Activated gamma-delta T cell treated with Interleukin-2 at 50 U/mL for 16 hours (primary cell): ENCODE data around the gene TEDC2.
"Not testable (repeated sequence)": the region's sequence is repeated elsewhere in the genome, so short reads cannot be mapped to it uniquely, and the experiment has no call there.

Experiments
- DNase-seq: peaks from one replicate; pipeline ENCODE4 v3.0.0-alpha.2; 2020

TEDC2 gene

GRCh38 chr16:2439598-2439997 lies 20.3 kb upstream of the TEDC2 start:
- DNase-seq, result no peak

DNA sequence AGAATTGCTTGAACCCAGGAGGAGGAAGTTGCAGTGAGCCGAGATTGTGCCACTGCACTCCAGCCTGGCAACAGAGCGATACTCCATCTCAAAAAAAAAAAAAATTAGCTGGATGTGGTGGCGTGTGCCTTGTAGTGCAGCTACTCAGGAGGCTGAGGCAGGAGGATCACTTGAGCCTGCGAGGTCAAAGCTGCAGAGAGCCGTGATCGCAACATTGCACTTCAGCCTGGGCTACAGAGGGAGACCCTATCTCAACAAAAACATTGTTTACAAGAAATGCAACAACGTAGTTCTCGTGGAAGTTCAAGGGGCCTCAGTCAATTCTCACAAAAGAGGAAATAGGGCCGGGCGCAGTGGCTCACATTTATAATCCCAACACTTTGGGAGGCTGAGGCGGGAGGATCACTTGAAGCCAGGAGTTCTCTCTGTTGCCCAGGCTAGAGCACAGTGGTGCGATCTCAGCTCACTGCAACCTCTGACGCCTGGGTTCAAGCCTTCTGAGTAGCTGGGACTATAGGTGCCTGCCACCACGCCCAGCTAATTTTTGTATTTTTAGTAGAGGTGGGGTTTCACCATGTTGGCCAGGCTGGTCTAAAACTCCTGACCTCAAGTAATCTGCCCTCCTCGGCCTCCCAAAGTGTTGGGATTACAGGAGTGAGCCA lies 18.6 kb upstream of the TEDC2 start:
- DNase-seq, result not testable (repeated sequence)

DNA sequence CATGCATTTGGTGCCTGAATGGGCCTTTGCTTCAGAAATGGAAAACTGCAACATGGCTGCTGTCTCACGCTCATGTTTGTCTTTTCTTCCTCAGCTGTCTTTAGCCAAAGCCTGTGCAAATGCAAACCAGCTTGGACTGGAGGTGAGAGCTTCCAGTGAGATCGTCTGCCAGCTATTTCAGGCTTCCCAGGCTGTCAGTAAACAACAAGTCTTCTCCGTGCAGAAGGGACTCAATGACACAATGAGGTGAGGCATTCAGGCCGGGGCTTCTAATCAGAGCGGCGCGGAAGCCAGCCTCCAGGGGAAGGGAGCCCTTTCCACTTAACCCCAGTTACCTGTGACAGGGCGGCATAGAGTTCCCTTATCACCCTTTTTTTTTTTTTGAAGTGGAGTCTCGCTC lies 16.4 kb upstream of the TEDC2 start:
- DNase-seq, result no peak

DNA sequence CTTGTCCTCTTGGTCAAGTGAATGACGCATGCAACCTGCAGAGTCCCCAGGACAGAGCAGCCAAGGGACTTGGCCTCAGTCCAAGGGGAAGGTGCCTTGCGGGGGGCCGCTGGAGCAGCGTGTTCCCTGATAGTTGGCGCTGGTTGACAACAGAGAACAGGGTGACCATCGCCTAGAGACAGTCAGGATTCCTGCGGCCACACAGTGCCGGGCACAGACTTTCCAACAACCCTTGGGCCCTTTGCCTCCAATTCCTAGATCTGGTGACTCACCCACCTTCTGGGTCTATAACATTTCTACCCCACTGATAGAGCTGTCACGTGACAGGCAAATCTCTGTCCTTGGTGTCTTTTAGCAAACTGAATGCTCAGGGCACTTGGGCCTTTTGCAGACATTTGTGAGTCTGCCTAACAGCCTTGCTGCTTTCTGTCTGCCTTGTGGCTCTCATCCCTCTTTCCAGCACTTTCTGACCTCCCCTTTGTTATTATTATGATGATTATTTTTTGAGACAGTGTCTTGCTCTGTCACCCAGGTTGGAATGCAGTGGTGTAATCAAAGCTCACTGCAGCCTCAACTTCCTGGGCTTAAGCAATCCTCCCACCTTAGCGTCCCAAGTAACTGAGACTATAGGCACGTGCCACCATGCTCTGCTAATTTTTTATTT lies 11.9 kb upstream of the TEDC2 start:
- no peak for DNase-seq

DNA sequence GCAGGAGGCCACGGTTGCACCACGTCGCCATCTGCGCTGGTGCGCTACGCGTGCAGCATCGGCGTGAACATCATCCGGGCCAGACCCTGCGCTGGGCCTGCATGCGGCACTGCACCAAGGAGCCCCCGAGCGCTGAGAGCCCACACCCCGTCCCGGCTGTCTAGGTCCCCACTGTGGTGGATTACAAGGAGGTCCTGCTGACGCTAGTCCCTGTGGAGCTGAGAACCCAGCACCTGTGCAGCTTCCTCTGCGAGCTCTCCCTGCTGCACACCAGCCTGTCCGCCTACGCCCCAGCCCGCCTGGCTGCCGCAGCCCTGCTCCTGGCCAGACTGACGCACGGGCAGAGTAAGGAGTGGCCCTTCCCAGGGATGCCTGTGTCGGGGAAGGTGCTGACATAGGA lies 10.8 kb upstream of the TEDC2 start:
- DNase-seq, result no peak

- no peak for DNase-seq
Measured at GRCh38 chr16:2450535-2450934, 9.4 kb upstream of the TEDC2 start.

- DNase-seq, result no peak
Measured at GRCh38 chr16:2450975-2451381, 8.9 kb upstream of the TEDC2 start.

DNA sequence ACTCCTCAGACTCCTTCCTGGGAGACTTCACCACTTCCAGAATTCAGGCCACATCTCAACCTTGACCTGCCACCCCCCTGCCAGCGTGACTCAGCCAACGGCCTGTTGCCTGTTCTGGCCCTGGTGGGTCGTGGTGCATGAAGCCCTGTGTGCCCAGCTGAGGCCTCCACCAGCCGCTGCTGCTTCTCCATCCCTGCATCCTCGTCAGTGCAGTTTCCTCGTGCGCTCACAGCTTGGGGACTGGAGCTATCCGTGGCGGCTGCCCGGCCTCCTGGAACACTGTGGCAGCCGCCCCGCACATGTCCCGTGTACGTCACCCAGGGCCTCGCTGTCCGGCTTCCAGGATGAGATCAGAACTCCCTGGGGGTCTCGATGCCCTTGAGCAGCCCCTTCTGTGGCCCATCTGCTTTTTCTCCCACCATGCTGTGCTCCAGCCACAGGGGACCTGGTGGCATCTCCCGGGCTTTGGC lies 8.0 kb upstream of the TEDC2 start:
- DNase-seq, result no peak

- DNase-seq, result no peak
Measured at GRCh38 chr16:2452650-2453049, 7.3 kb upstream of the TEDC2 start.

DNA sequence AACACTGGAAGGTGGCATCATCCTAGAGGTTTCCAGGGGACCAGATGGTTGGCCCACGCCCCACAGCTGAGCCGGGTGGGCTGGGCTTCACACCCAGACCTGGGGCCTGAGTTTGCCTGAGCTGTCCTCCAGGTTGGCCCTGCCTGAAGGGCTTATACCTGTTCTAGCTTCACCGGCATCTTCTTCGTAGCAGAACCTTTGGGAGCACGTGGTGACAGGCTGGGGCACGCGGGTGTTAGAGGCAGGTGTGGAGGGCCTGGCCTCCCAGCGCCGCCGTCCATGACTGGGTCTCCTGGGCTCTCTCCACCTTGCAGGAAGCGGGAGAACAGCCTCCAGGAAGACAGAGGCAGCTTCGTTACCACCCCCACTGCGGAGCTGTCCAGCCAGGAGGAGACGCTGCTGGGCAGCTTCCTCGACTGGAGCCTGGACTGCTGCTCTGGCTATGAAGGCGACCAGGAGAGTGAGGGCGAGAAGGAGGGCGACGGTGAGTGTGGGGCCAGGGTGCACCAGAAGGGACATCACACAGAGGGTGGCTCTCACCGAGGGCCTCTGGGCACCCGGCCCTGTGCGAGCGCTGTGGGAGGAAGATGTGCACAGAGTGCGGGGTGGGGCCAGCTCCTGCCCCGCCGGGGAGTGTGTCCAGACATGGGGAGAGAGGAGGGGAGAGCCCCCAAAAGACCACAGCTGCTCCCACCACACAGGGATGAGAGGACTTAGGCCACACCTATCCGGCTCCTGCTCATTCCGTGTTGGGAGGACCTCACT lies 4.6 kb upstream of the TEDC2 start:
- DNase-seq, result no peak

GRCh38 chr16:2456551-2457153 lies 3.3 kb upstream of the TEDC2 start:
- DNase-seq, result no peak

DNA sequence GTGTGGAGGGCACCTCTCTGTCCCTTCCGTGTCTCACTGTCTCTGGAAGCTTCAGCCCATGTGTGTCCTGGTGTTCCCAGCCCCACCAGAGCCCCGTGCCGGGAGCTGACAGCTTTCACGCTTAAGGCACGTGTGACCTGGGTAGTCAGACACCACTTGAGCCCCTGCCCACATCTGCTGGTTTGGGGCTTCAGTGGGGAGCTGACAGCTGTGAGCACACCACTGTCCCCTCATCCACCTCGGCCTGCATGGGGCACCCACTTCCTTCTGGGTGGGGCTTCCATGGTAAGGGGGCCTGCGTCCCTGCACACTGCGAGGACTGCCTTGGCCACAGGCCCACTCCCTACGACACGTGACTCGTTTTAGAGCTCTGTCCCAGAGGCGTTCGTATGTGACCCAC lies 2.6 kb upstream of the TEDC2 start:
- DNase-seq, result no peak

DNA sequence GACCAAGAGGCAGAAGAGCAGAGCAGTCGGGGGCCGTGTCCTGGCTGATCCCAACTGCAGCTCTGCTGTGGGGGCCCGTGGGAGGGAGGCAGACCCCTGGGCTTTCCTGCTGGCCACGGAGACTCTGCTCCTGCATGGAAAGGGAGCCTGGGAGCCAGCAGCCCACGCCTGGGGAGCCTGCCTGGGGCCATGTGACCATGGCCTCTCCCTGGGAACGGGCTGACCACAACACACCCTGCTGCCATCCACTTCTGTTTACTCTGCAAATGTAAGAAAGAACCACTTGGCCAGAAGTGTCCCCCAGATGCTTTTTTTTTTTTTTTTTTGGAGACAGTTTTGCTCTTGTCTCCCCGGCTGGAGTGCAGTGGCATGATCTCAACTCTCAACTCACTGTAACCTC lies 2.0 kb upstream of the TEDC2 start:
- no peak for DNase-seq

- no peak for DNase-seq
Measured at GRCh38 chr16:2458887-2459646, 842 bp upstream of the TEDC2 start.

- no peak for DNase-seq
Measured at GRCh38 chr16:2460391-2460713, 443 bp downstream of the TEDC2 start.

- no peak for DNase-seq
Measured at GRCh38 chr16:2460916-2461315, 1.0 kb downstream of the TEDC2 start.

GRCh38 chr16:2462031-2462866 lies 2.3 kb downstream of the TEDC2 start:
- no peak for DNase-seq

DNA sequence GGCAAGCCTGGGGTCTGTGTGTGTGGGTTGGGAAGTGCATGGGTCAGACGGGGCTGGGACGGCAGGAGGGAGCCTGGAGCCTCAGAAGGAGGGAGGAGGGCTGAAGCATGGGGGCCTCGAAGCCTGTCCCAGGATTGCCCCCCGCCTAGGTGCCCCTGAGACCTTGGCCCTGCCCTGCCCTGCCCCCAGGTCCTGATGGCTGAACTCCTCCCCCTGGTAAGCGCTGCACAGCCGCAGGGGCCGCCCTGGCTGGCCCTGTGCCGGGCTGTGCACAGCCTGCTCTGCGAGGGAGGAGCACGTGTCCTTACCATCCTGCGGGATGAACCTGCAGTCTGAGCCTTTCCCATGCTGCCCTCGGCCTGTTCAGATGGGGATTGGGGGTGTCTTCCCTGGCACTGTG lies 4.4 kb downstream of the TEDC2 start:
- no peak for DNase-seq

DNA sequence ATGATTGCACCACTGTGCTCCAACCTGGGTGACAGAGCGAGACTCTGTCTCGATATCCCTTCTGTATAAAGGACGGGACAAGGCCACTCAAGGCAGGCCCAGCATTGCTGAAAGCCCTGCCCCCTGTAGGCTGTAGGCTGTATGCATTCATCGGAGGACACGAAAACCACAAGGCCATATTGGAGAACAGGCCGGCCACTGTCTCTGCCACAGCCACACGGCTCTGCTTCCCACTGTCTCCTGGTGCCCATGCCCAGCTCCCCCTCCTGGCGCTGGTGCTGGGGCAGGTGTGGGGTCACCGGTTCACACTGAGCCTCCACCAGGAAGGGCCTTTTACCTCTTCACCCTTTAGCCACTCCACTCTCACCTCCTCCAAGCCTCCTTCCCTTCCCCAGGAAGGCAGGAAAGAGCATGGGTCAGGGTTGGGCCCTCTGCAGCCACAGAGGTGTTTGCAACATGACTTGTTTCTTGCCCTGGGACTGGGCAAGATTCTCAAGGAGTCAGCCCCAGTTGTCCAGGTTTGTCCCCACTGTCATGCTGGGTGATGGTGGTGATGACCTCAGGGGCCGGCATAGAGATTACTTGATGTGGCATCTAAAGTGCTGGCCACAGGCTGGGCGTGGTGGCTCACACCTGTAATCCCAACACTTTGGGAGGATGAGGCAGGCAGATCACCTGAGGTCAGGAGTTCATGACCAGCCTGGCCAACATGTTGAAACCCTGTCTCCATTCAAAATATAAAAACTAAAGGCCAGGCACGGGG lies 5.9 kb downstream of the TEDC2 start:
- DNase-seq, result no peak

DNA sequence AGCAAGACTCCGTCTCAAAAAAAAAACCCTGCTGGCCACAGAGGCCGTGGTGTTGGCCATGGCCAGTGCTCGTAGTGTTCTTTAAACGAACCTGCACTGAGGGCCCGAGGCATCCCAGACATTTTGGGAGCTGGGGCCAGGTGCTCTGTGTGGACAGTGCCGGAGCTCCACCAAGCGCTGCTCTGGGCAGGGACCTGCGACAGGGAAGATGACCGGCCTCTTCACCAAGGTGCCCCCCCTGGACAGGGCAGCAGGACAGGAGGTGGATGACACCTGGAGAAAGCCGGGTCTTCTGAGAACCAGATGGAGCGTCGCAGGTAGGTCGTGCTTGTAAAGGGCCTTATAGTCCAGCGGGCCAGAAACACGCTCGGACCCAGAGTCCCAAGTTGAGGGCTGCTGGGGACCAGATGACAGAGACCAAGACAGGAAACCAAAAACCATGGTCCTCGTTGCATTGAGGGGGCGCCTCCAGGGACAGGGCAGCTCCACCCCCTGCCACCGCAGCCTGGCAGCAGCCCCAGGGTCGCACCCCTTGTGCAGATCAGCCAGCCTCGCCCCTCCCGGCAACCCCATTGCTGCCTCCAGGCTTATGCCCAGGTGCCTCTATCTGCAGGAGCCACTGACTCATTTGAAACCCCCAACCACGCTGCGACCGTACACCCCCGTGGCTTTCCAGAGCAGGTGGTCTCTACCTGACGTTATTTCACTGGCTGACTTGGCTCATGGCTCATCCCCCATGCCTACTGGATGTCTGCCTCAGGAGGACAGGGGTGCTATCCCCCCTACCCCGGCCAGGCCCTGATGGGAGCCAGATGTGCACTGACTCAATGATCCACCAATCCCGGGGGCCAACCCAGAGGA lies 7.0 kb downstream of the TEDC2 start:
- DNase-seq, result no peak
